Left lobe of liver (tissue), 2 donors: ENCODE data around the gene MARK3. TPM values are rescaled to one million over a fixed set of nuclear protein-coding genes. Genes with fewer than 3 reads are reported as not detected.
"Not testable (repeated sequence)": the region's sequence is repeated elsewhere in the genome, so short reads cannot be mapped to it uniquely, and the experiment has no call there.

ENCODE experiments used
- ATAC-seq: fragments of 200-7000 bp; cut with Tn5 transposase; one replicate; pipeline ENCODE4 v1.9.1; 2020; ENCODE audit warnings: mild to moderate bottlenecking, moderate library complexity
- DNase-seq: peaks from one replicate; pipeline ENCODE4 v3.0.0-alpha.2; 2020; ENCODE audit warnings: low spot score
- total RNA-seq: library from RNA; stranded (reverse); gene quantifications from one replicate; pipeline ENCODE4 v1.2.1, GENCODE V29; 2021
- donor health status: DM: no; HTN: no; CAD: no; lungs with moderate emphysema.
- donor health status: DM: no; HTN: yes; CAD: no.

Gene MARK3
- total RNA-seq, 1 donor from 2014 or later = 26.5 TPM

- ATAC-seq (no peak), DNase-seq (no peak)
Measured at GRCh38 chr14:103509864-103510723, 124.9 kb downstream of the MARK3 start.

DNA sequence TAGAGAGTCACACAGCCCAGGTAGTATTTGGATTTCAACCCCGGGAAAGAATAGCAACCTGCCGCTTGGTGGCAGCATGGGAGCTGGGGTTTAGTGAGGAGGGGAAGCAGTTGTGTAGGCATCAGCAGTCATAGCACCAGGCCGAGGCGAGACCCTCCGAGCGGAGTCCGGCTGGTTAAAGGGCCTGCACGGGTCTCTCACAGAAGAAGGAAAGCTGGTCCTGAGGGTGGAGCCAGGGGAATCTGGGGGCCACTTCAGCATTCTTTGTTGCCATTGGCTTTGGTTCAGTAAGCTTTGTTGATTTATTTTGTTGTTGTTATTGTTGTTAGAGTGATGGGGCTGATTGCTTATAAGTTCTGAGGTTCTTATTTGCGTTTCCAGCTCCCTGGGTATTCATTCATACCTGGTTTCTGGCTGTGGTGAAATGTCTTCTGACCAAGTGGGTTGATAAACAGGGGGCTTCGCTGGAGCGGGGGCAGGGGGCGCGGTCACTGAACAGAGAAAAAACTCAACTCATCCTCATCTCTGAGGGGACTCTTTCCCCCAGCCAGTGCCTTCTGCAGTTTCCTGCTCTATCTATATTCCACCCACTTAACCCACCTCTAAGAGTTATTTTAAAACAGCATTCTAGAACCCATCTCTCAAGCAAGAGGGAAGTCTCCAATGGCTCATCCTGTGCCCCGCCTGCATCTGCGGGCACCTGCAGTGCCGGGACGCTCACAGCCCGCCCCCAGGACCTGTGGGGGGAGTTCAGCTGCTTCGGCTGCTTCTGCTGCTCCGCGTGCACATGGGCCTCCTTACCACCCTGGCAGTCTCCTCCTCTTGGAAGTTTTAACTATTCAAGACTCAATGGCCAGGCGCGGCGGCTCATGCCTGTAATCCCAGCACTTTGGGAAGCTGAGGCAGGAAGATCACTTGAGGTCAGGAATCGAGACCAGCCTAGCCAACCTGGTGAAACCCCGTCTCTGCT lies 125.8 kb downstream of the MARK3 start:
- ATAC-seq (no peak), DNase-seq (no peak)

- ATAC-seq, DNase-seq: not testable (repeated sequence)
Measured at GRCh38 chr14:103512180-103512579, 127.0 kb downstream of the MARK3 start.

GRCh38 chr14:103512701-103513611 lies 127.7 kb downstream of the MARK3 start:
- peak; percentile 7 for ATAC-seq

DNA sequence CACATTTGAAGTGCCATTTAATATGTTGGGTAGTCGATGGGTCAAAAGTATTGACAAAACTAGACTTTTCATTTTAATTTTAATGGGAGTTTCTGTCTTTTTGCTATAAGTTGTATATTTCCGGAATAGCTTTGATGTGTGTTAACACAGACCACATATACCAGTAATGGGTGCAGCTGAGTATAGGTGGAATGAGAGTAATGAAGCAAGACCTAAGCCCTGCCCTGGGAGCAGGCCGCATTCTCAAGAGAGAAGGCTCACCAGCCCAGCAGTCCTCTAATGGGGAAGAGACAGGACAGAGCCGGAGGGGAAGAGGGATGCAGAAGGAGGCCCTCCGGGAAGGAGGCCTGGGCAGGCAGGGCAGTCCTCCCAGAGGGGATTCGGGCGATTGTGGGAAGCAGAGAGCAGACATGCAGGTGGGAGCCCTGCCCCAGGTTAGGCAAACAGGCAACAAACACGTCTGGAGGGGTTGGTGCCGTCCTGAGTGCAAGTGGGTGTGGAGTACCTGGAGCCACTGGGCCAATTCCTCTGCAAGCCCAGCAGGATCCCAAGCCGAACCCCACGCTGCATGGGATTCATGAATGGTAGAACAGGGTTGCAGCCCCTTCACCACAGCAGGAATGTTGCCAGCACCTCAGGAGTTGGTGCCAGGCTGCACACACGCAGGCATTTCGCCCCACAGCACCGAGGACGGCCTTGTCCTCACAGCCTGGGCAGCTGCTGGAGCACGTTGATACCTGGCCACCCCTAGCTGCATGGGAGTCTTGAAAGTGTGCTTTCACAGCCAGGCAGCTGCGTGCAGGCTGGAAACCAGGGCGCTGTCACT lies 129.6 kb downstream of the MARK3 start:
- no peak for ATAC-seq
- no peak for DNase-seq

More at GRCh38 chr14:103512701-103513611, 127.7 kb downstream of the MARK3 start:
- DNase-seq = no peak

- ATAC-seq (no peak), DNase-seq (no peak)
Measured at GRCh38 chr14:103516426-103517173, 131.4 kb downstream of the MARK3 start.

GRCh38 chr14:103517174-103517566 lies 132.0 kb downstream of the MARK3 start:
- ATAC-seq (no peak), DNase-seq (no peak)

DNA sequence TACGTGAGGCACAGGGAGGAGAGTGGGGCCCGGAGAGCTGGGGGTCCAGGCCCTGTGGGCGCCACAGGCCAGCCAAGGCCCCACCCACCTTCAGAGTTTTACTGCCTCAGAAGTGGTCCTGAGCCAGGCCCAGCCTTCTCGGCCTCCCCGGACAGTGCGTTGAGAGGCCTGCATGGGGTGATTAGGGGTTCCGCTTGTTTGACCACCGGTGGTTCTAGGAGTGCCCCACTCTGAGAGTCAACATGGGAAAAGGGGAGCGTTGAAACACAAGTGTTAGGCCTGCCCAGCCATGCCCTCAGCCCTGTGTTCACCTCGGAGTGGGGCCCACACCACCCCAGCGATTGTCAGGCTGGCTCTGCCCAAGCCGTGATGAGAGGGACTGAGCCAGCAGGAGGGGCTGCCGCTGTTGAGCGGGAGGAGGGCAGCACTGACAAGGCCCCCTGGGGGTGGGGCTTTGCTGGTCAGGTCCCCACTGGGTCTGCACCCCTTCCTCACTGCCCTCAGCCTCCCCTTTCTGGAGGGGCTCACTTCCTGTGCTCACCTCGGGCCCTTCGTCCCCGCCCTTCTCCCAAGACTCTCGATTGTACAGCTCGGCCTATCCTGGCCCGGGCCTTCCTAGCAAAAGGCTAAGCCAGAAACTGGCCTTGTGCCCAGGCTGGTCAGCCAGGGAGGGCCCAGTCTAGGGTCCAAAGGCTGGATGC lies 132.7 kb downstream of the MARK3 start:
- peak; percentile 46 for ATAC-seq
- DNase-seq = no peak

DNA sequence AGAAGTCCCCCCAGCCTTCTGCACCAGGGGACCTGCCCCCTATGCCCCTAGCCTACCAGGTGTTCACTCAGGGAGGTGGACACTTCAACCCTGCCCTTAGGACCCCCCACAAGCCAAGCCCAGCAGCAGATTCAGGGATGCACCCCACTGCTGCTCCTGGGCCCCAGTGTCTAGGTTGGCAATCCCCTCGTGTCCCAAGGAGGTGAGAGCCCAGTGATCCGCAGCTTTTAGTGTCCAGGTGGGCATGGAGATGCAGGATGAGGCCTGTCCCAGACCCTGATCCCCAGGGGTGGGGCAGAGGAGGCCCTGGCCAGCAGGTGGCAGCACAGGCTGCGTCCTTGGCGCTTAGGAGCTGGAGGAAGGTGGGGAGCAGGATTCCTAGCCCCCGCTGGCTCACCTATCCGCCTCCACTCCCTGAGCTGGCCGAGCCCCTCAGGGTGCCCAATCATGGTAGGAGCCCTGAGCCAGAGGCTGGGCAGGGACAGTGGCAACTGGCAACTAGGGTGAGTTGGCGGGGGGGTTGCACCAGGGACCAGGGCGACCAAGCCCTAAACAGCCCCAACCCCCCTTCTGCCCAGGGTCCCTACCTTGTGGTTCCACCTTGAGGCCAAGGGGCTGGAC lies 133.3 kb downstream of the MARK3 start:
- peak; percentile 65 for DNase-seq

GRCh38 chr14:103519043-103519836 lies 134.0 kb downstream of the MARK3 start:
- DNase-seq (no peak), ATAC-seq (no peak)

More for the DNA sequence above, 133.3 kb downstream of the MARK3 start:
- ATAC-seq = peak; percentile 66

DNA sequence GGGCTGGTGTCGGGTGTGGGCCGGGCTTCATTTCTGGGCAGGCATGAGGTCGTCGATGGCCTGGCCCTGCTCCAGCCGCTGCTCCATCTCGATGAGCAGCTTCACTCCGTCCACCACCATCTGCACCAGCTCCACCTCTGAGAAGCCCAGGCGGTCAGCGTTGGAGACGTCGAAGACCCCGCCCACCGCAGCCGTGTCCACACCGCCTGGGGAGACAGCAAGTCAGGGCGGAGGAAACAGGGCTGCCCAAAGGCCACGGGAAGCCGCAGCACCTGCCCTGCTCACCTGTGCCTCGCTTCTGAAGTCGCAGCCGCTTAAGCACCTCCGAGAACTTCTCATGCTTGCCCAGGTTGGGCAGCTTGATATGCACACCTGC lies 134.6 kb downstream of the MARK3 start:
- DNase-seq (peak; percentile 49), ATAC-seq (no peak)

- ATAC-seq = no peak
- no peak for DNase-seq
Measured at GRCh38 chr14:103520269-103520656, 135.0 kb downstream of the MARK3 start.

- DNase-seq (peak; percentile 70), ATAC-seq (peak; percentile 60)
Measured at GRCh38 chr14:103520657-103521437, 135.6 kb downstream of the MARK3 start.

DNA sequence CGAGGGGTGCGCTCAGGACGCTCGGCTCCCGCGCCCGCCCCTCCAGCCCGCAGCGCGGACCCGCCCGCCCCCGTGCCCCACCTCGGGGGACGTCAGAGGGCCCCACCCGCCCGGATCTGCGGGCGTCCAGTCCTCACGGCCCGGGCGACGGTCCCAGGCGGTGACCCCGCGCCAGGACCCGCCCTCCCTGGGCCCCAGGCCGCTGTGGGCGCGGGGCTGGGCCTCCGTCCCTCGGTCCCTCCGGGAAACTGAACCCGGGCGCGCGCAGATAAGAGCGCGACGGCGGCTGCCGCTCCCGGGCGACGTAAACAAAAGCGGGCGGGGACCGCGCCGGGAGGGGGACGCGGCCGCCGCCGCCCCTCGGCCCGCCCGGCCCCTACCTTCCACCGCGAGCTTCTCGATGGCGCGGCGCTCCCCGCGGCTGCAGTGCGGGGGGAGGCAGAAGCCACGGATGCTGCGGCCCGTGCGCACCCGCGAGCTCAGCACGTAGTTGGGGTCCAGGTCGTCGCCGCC lies 136.3 kb downstream of the MARK3 start:
- no peak for DNase-seq
- ATAC-seq = peak; percentile 38

- DNase-seq = no peak
Measured at GRCh38 chr14:103521951-103522563, 136.8 kb downstream of the MARK3 start.

More at GRCh38 chr14:103521951-103522563, 136.8 kb downstream of the MARK3 start:
- ATAC-seq = no peak
